WTC11 (cell line): ENCODE results near the gene FGR.

ENCODE experiments used
- GRHL2 ChIP-seq: fragments of 250-450 bp; sonication (Bioruptor Pico); IDR thresholded peaks from 2 replicates; pipeline ENCODE4 v1.8.0; 2022; ENCODE audit warnings: mild to moderate bottlenecking, moderate library complexity; ENCODE audit not compliant: insufficient replicate concordance, severe bottlenecking
- HMGXB4 ChIP-seq: sonication (generic); formaldehyde crosslinking; IDR thresholded peaks from 2 replicates; pipeline ENCODE4 v1.8.1; 2023; ENCODE audit warnings: mild to moderate bottlenecking, moderate library complexity, missing genetic modification reagents
- NR2C2 ChIP-seq: sonication (generic); formaldehyde crosslinking; IDR thresholded peaks from 2 replicates; pipeline ENCODE4 v1.8.0; 2022; ENCODE audit warnings: mild to moderate bottlenecking, missing genetic modification reagents
- ZBTB21 ChIP-seq: sonication (generic); formaldehyde crosslinking; IDR thresholded peaks from 2 replicates; pipeline ENCODE4 v1.8.1; 2023; ENCODE audit warnings: mild to moderate bottlenecking, missing genetic modification reagents, borderline replicate concordance
- TF ChIP-seq, protein P1 (sequence below): fragments of 200-600 bp; IDR thresholded peaks from 2 replicates; pipeline ENCODE4 v1.8.0; 2022; ENCODE audit warnings: antibody characterized with exemption

GRCh38 chr1:27621051-27621920, 13.7 kb downstream of the FGR start:
- TF ChIP-seq ZBTB21 (CRISPR knock-in tag) (no peak), HMGXB4 (no peak), NR2C2 (CRISPR knock-in tag) (no peak), GRHL2 (CRISPR knock-in tag) (no peak)
- TF ChIP-seq, protein P1, sequence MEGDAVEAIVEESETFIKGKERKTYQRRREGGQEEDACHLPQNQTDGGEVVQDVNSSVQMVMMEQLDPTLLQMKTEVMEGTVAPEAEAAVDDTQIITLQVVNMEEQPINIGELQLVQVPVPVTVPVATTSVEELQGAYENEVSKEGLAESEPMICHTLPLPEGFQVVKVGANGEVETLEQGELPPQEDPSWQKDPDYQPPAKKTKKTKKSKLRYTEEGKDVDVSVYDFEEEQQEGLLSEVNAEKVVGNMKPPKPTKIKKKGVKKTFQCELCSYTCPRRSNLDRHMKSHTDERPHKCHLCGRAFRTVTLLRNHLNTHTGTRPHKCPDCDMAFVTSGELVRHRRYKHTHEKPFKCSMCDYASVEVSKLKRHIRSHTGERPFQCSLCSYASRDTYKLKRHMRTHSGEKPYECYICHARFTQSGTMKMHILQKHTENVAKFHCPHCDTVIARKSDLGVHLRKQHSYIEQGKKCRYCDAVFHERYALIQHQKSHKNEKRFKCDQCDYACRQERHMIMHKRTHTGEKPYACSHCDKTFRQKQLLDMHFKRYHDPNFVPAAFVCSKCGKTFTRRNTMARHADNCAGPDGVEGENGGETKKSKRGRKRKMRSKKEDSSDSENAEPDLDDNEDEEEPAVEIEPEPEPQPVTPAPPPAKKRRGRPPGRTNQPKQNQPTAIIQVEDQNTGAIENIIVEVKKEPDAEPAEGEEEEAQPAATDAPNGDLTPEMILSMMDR: no peak
